ENCODE measurements around the gene TMEM38B.

- TF ChIP-seq CTCF (IDR thresholded peaks at IDR 0.05; ENCODE audit: insufficient read depth, low read depth, low read length) (no peak), EZH2 (IDR thresholded peaks at IDR 0.05; ENCODE audit: insufficient read depth, low read length) (no peak)
These were observed 47.3 kb upstream of the TMEM38B start for GRCh38 chr9:105646879-105647594.
